WI38 (cell line): ENCODE results near the gene CLSTN2.

ENCODE experiments used
- H3K4me3 ChIP-seq: 2 replicates; pipeline ENCODE4 v1.5.1; 2011; ENCODE audit warnings: low read depth, mild to moderate bottlenecking, control low read depth, low read length
- CTCF ChIP-seq: IDR thresholded peaks from 2 replicates; pipeline ENCODE4 v1.5.1; 2012; ENCODE audit warnings: low read depth, mild to moderate bottlenecking, control low read depth, low read length

The CLSTN2 gene

GRCh38 chr3:140113996-140114788, 179.2 kb downstream of the CLSTN2 start:
- no peak for TF ChIP-seq CTCF

GRCh38 chr3:140114789-140115080, 179.8 kb downstream of the CLSTN2 start:
- TF ChIP-seq CTCF: no peak
- no peak overlapping the region for H3K4me3 ChIP-seq

More at GRCh38 chr3:140113996-140114788, 179.2 kb downstream of the CLSTN2 start:
- no peak overlapping the region for H3K4me3 ChIP-seq

GRCh38 chr3:140117096-140117526, 182.1 kb downstream of the CLSTN2 start:
- H3K4me3 ChIP-seq: no peak overlapping the region
- TF ChIP-seq CTCF: no peak

- no peak overlapping the region for H3K4me3 ChIP-seq
- TF ChIP-seq CTCF: no peak
These were observed 187.2 kb downstream of the CLSTN2 start for GRCh38 chr3:140122183-140122582.

- TF ChIP-seq CTCF: no peak
- no peak overlapping the region for H3K4me3 ChIP-seq
These were observed 193.2 kb downstream of the CLSTN2 start for GRCh38 chr3:140128217-140128616.

- TF ChIP-seq CTCF: no peak
- no peak overlapping the region for H3K4me3 ChIP-seq
These were observed 193.6 kb downstream of the CLSTN2 start for GRCh38 chr3:140128631-140129030.

- no peak overlapping the region for H3K4me3 ChIP-seq
- no peak for TF ChIP-seq CTCF
These were observed 194.8 kb downstream of the CLSTN2 start for GRCh38 chr3:140129768-140130284.
